HS-5 (cell line): ENCODE data around the gene RAD54L.
A peak's percentile ranks its signal among the peaks of the same experiment; 100 is the strongest.
"Not testable (repeated sequence)": the region's sequence is repeated elsewhere in the genome, so short reads cannot be mapped to it uniquely, and the experiment has no call there.

Experiments used
- DNase-seq: peaks from one replicate; pipeline ENCODE4 v3.0.0-alpha.2; 2012; ENCODE audit warnings: low read depth

The RAD54L gene

GRCh38 chr1:46285730-46286477, 38.3 kb downstream of the RAD54L start:
- DNase-seq: no peak

- DNase-seq: peak; percentile 60
These were observed 41.0 kb downstream of the RAD54L start for GRCh38 chr1:46288485-46289133.

DNA sequence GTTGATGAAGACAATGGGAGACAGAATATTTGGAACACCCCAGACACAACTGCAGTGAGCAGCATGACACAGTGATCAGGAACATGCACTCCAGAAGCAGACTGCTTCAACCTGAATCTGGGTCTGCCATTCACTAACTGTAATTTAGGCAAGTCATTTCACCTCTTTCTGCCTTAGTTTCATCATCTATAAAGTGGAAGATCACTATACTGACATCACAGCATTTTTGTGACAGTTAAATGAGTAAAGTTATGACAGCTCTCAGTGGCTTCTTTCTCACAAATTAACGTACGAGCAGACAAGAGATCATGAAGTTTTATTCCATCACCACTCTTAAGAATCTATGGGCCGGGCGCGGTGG, 41.6 kb downstream of the RAD54L start:
- no peak for DNase-seq

DNA sequence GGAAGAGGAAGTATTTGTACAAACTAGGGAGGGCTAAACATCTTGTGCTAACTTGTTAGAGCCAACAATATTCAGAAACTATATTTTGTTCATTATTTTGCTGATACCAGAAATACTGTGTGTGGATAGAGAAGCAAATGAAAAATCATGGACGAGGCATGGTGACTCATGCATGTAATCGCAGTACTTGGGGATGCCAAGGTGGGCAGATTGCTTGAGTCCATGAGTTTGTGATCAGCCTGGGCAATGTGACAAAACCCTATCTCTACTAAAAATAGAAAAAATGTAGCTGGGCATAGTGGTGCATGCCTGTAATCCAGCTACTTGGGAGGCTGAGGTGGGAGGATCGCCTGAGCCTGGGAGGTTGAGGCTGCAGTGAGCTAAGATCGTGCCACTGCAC, 42.4 kb downstream of the RAD54L start:
- DNase-seq: no peak

DNA sequence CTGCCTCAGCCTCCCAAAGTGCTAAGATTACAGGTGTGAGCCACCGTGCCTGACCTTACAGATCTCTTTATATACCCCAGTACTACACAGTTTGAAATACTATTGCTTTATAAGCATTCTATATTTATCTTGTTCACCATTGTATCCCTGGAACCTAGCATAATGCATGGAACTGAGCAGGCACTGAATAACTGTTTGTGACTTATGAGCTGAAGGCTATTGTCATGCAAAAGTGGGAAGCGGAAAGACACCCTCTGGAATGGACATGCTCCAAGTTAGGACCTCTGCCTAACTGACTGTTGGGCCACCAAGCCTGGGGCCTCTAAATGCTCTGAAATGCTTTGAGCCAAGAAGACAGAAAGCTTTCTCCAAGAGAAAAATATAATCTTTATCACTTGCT, 47.7 kb downstream of the RAD54L start:
- DNase-seq: no peak

- DNase-seq: no peak
These were observed 50.8 kb downstream of the RAD54L start for GRCh38 chr1:46298387-46298786.

DNA sequence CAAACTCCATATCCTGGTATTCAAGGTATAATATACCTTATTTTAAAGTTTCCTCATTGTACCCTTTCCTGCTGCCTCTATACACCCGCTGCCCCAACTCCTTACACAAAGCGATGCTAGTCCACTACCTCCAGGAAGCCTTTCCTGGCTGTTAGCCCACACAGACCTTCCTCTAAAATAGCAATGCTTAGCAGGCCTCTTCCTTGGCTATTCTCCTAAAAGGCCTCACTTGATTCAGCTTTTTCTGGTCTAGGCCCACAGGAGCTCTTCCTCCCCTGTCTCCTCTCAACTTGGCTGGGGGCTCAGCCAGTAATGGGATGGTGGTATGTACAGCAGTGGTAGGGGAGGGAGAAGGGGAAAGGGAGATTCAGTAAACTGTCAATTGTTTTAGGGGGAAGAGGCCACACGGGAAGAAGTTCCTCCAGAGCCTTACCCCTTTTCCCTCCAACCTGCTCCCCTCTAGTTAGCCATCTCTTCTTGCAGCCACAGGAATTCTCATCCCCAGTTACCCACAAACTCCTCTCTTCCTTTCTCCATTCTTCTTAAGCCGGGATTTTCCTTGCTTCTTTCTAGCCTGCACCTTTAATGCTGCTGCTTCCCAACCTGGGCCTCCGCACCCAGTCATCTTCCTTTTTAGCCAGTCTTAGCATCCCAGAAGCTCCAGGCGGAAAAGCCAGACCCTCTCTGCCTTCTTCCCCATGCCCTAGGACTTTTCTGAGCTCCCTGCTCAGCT, 53.3 kb downstream of the RAD54L start:
- no peak for DNase-seq

GRCh38 chr1:46301406-46301807, 53.8 kb downstream of the RAD54L start:
- no peak for DNase-seq

- no peak for DNase-seq
These were observed 54.5 kb downstream of the RAD54L start for GRCh38 chr1:46301808-46302640.

DNA sequence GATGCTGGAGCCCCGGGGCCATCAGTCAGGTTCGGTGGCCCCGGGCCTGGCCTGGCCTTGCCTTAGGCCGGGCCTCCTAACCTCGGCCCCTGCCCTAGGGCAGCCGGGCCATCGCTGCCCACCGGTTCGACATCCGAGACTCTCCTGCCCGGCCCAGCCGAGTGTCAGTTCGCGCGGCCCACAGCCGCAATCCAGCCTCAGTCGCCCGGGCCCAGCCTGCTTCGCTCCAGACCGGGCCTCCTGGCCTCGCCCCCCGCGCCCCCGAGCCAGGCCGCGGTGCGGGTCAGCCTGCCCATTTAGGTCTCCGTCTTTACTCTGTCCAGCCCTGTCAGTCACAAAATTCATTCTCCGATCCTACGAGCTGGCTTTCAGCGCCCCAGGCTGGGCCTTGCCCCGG, 55.1 kb downstream of the RAD54L start:
- no peak for DNase-seq

DNA sequence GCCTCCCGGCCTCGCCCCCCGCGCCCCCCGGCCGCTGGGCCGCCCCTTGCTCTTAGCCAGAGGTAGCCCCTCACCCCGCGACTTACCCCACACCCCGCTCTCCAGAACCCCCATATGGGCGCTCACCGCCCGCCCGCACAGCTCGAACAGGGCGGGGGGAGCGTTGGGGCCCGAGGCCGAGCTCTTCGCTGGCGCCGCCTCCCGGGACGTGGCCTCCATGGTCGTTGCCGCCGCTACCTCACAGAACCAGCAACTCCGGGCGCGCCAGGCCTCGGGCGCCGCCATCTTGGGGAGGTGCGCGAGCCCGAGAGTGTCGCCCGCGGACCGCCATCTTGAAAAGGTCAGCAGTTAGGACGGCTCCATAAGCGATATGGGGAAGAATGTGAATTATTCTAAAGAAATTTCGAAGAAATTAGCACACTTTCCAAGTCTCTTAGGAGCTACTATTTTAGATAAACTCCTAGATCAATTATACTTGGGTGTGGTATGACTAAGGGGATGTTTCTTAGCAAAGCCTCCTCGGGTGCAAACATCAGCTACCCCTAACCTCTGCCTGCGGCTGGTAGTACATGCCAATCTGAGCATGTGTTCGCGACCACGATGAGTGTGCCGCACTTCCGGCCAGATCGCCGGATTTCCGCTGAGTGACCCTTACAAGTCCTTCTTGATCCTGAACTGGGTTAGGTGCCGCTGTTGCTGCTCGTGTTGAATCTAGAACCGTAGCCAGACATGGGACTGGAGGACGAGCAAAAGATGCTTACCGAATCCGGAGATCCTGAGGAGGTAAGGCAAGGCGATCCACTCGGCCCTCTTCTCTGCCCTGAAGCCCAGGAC, 55.7 kb downstream of the RAD54L start, which contains the start of the genes LRRC41 and UQCRH:
LRRC41 (minus strand) TSS at position 579 of the 834 bp plus-strand sequence; CDS start at position 285, 294 bp downstream.
UQCRH (plus strand) TSS at position 661 of the 834 bp plus-strand sequence; CDS start at position 730, 69 bp downstream.
- DNase-seq: peak; percentile 97

DNA sequence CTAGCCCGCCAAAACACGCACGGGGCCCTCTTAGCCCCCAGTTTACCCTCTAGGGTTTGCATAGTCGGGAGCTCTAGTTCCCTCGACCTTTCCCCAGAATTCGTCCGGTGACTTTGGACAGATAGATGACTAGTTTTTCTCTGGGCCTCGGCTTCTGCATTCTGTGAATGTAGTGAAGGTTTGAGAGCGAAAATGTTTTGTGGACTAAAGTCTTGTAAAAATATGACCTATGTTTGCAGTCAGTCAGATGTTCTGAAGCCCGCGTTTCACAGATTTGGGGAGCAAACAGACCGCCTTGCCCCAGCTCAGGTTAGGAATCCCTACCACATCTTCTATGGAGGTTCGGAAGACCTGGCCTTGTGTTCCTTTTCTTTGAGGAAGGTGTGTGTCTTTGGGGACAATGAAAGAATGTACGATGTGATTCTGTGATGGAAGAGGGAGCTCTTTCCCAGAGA, 56.3 kb downstream of the RAD54L start:
- DNase-seq: no peak

DNA sequence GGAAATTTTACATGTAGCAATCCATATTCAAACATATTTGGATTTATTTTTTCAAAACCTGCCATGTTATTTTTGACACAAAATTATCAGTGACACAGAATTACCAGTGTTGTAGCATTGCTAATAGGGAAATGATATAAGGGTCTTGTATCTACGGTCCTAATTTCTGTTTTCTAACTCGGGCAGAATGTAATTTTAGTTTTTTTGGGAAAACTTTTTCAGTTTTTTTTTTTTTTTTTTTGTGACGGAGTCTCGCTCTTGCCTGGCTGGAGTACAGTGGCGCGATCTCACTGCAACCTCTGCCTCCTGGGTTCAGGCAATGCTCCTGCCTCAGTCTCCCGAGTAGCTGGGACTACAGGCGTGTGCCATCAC, 58.6 kb downstream of the RAD54L start:
- DNase-seq: no peak

DNA sequence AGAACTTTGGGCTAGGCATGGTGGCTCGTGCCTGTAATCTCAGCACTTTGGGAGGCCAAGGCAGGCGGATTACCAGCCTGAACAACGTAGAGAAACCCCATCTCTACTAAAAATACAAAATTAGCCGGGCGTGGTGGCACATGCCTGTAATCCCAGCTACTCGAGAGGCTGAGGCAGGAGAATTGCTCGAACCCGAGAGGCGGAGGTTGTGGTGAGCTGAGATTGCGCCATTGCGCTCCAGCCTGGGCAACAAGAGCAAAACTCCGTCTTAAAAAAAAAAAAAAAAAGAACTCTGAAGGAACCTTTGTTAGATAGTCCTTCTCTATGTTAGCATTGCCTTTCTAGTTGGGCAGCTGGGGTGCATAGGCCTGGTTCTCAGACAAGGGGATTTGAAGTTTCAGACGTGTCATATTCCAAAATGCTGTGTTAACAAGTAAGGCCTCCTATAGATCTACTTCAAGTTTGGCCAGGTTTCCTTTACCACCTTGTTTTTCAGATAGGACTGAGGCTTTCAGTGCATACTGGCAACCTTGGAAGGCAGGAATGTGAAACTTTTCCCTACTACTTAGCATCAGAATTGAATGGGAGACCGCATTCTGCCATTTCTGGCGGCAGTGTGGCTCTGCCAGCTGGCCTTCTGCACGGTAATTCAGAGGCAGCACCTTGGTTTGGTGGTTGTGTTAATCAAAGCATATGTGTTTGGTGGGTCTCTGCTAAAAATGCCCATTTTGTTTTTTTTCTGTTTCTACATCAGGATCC, 62.0 kb downstream of the RAD54L start:
- DNase-seq: no peak

DNA sequence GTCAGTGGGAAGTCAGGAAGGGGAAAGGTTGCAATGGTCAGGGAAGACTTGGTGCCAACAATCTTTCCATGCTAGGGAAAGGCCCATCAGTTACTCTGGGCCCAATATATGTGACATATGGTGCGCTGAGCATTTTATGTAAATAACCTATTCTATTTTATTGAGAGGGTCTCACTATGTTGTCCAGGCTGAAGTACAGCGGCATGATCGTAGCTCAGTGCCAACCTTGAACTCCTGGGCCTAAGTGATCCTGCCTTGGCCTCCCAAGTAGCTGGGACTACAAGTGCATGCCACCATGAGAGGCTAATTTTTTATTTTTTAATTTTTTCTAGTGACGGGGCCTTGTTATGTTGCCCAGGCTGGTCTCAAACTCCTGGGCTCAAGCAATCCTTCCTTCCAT, 62.8 kb downstream of the RAD54L start:
- DNase-seq: no peak

- peak; percentile 34 for DNase-seq
These were observed 68.3 kb downstream of the RAD54L start for GRCh38 chr1:46315669-46316403.

- no peak for DNase-seq
These were observed 69.8 kb downstream of the RAD54L start for GRCh38 chr1:46317323-46317722.

DNA sequence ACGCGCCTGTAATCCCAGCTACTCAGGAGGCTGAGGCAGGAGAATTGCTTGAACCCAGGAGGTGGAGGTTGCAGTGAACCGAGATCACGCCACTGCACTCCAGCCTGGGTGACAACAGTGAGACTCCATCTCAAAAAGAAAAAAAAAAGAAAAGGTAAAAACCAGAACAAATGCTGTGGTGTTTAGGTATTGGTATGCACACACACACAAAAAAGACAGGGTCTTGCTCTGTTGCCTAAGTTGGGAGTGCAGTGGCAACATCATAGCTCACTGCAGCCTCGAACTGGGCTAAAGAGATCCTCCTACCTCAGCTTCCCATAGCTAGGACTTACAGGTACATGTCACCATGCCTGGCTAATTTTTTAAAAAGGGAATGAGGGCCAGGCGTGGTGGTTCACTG, 71.7 kb downstream of the RAD54L start:
- DNase-seq: not testable (repeated sequence)
